Progenitor cell of endocrine pancreas (in vitro differentiated cells): Measurements from ENCODE around the gene COX6A1. TPM values are rescaled to one million over a fixed set of nuclear protein-coding genes. Genes with fewer than 3 reads are reported as not detected.
A peak's percentile ranks its signal among the peaks of the same experiment; 100 is the strongest.

Source experiments
- DNase-seq: peaks from one replicate; pipeline ENCODE4 v3.0.0; 2021; ENCODE audit warnings: low spot score; ENCODE audit not compliant: unreplicated experiment
- H3K27ac Mint-ChIP-seq: 2 replicates; pipeline ENCODE4 v1.8.0; 2021; ENCODE audit warnings: mild to moderate bottlenecking, moderate library complexity, mixed read lengths
- H3K27me3 Mint-ChIP-seq: 2 replicates; pipeline ENCODE4 v1.8.0; 2021; ENCODE audit warnings: mixed read lengths
- H3K36me3 Mint-ChIP-seq: 2 replicates; pipeline ENCODE4 v1.8.0; 2022; ENCODE audit warnings: mixed read lengths; ENCODE audit not compliant: insufficient read depth
- H3K4me1 Mint-ChIP-seq: 2 replicates; pipeline ENCODE4 v1.8.0; 2021; ENCODE audit warnings: low read depth, mixed read lengths
- H3K4me3 Mint-ChIP-seq: 2 replicates; pipeline ENCODE4 v1.8.0; 2021; ENCODE audit warnings: low read depth, mild to moderate bottlenecking, moderate library complexity, mixed read lengths
- H3K9me3 Mint-ChIP-seq: 2 replicates; pipeline ENCODE4 v1.8.0; 2021; ENCODE audit warnings: low read depth, mixed read lengths
- CTCF ChIP-seq: fragments of 200-600 bp; sonication (generic); IDR thresholded peaks from one replicate; pipeline ENCODE4 v1.5.0; 2021; ENCODE audit warnings: antibody characterized with exemption, mild to moderate bottlenecking; ENCODE audit not compliant: unreplicated experiment
- total RNA-seq: library from RNA; stranded (reverse); gene quantifications from 2 replicates; pipeline ENCODE4 v1.2.1, GENCODE V29; 2021

Gene COX6A1
- total RNA-seq, 1 donor from 2014 or later: 318 TPM

GRCh38 chr12:120474616-120474960, 36.7 kb downstream of the COX6A1 start:
- Mint-ChIP-seq H3K9me3 (no peaks in the 10 kb centered on the region), H3K27ac (no peak overlapping the region), H3K4me3 (no peak overlapping the region), H3K4me1 (peaks cover 2% of the 10 kb centered on the region), H3K27me3 (no peaks in the 10 kb centered on the region), H3K36me3 (peaks cover 3% of the 10 kb centered on the region)
- TF ChIP-seq CTCF: no peak
- no peak for DNase-seq

GRCh38 chr12:120475643-120476042, 37.7 kb downstream of the COX6A1 start:
- no peak for DNase-seq
- Mint-ChIP-seq H3K36me3 (peaks cover 2% of the 10 kb centered on the region), H3K9me3 (no peaks in the 10 kb centered on the region), H3K4me1 (no peaks in the 10 kb centered on the region), H3K27me3 (no peaks in the 10 kb centered on the region), H3K27ac (no peak overlapping the region), H3K4me3 (no peak overlapping the region)
- TF ChIP-seq CTCF: no peak

GRCh38 chr12:120479458-120479857, 41.5 kb downstream of the COX6A1 start:
- no peaks in the 10 kb centered on the region for H3K9me3 Mint-ChIP-seq
- H3K27me3 Mint-ChIP-seq: no peaks in the 10 kb centered on the region
- peaks cover 2% of the 10 kb centered on the region for H3K36me3 Mint-ChIP-seq
- H3K4me1 Mint-ChIP-seq: no peaks in the 10 kb centered on the region
- DNase-seq: no peak
- no peak overlapping the region for H3K4me3 Mint-ChIP-seq
- H3K27ac Mint-ChIP-seq: peak overlapping the region; percentile 73
- no peak for TF ChIP-seq CTCF

- Mint-ChIP-seq H3K36me3 (peaks cover 2% of the 10 kb centered on the region), H3K27ac (no peak overlapping the region), H3K4me1 (no peaks in the 10 kb centered on the region), H3K9me3 (no peaks in the 10 kb centered on the region), H3K4me3 (no peak overlapping the region), H3K27me3 (no peaks in the 10 kb centered on the region)
- DNase-seq: no peak
- TF ChIP-seq CTCF: no peak
Observed at GRCh38 chr12:120480211-120480610, 42.3 kb downstream of the COX6A1 start.

GRCh38 chr12:120481022-120481767, 43.3 kb downstream of the COX6A1 start:
- H3K27ac Mint-ChIP-seq: no peak overlapping the region
- TF ChIP-seq CTCF: no peak

More at GRCh38 chr12:120481022-120481767, 43.3 kb downstream of the COX6A1 start:
- H3K36me3 Mint-ChIP-seq: peaks cover 2% of the 10 kb centered on the region
- no peaks in the 10 kb centered on the region for H3K9me3 Mint-ChIP-seq
- no peaks in the 10 kb centered on the region for H3K27me3 Mint-ChIP-seq
- no peak overlapping the region for H3K4me3 Mint-ChIP-seq
- H3K4me1 Mint-ChIP-seq: no peaks in the 10 kb centered on the region
- DNase-seq: no peak
